NCI-H1930 (cell line): ENCODE data around the gene BCAS4.
"Not testable (repeated sequence)": the region's sequence is repeated elsewhere in the genome, so short reads cannot be mapped to it uniquely, and the experiment has no call there.

Source experiments
- DNase-seq, 2 experiments: peaks; one replicate each; lab custom pipeline; 2025; lab: John Stamatoyannopoulos, UW

Gene BCAS4

GRCh38 chr20:50771419-50772080 lies 23.3 kb upstream of the BCAS4 start:
- not testable (repeated sequence) for DNase-seq

GRCh38 chr20:50772420-50773185 lies 22.3 kb upstream of the BCAS4 start:
- DNase-seq = no peak

- DNase-seq = no peak
These were observed 20.3 kb upstream of the BCAS4 start for GRCh38 chr20:50774515-50774914.

- DNase-seq = peak in 1 of 2 experiments; percentile 10
These were observed 18.6 kb upstream of the BCAS4 start for GRCh38 chr20:50776122-50776817.

GRCh38 chr20:50777373-50777772 lies 17.5 kb upstream of the BCAS4 start:
- DNase-seq = no peak

DNA sequence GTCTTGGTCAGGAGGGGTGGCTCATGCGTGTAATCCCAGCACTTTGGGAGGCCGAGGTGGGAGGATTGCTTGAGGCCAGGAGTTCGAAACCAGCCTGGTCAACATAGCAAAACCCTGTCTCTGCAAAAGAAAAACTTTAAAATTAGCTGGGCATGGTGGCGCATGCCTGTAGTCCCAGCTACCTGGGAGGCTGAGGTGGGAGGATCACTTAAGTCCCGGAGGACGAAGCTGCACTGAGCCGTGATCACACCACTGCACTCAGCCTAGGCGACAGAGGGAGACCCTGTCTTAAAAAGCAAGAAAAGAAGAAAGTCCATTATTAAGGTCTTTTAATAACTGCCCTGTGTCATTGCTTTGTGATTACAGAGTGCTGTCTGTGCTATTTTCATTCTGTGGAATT lies 15.9 kb upstream of the BCAS4 start:
- DNase-seq = not testable (repeated sequence)

DNA sequence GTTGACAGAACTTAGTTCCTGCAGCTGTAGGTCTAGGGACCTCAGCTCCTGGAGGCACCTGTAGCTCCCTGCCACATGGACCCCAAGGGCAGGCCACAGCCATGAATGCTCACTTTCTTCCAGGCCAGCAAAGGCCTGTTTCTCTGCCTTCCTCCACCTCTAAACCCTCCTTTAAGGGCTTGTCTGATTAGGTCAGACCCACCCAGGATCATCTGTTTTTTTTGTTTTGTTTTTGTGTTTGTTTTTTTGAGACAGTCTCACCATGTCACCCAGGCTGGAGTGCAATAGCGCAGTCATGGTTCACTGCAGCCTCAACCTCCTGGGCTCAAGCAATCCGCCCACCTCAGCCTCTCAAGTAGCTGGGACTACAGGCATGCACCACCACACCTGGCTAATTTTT lies 11.5 kb upstream of the BCAS4 start:
- no peak for DNase-seq

- DNase-seq = no peak
These were observed 11.0 kb upstream of the BCAS4 start for GRCh38 chr20:50783903-50784302.

GRCh38 chr20:50784464-50784863 lies 10.4 kb upstream of the BCAS4 start:
- DNase-seq = no peak

DNA sequence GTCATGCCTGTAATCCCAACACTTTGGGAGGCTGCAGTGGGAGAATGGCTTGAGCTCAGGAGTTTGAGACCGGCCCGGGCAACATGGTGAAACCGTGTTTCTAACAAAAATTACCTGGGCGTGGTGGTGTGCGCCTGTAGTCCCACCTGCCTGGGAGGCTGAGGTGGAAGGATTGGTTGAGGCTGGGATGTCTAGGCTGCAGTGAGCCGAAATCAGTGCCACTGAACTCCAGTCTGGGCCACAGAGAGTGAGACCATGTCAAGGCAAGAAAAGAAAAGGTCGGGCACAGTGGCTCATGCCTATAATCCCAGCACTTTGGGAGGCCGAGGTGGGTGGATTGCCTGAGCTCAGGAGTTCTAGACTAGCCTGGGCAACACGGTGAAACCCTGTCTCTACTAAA lies 8.2 kb upstream of the BCAS4 start:
- DNase-seq = no peak

DNA sequence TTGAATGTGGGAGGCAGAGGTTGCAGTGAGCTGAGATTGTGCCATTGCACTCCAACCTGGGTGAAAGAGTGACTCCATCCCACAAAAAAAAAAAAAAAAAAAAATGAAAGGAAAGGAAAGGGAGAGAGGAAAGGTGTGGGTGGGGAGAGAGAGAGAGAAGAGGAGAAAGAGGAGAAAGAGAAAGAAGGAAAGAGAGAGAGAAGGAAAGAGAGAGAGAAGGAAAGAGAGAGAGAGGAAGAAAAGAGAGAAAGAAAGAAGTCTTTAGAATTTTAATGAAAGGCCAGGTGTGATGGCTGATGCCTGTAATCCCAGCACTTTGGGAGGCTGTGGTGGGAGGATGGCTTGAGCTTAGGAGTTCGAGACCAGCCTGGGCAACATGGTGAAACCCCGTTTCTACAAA lies 7.7 kb upstream of the BCAS4 start:
- no peak for DNase-seq

GRCh38 chr20:50788045-50788991 lies 6.5 kb upstream of the BCAS4 start:
- DNase-seq = no peak

DNA sequence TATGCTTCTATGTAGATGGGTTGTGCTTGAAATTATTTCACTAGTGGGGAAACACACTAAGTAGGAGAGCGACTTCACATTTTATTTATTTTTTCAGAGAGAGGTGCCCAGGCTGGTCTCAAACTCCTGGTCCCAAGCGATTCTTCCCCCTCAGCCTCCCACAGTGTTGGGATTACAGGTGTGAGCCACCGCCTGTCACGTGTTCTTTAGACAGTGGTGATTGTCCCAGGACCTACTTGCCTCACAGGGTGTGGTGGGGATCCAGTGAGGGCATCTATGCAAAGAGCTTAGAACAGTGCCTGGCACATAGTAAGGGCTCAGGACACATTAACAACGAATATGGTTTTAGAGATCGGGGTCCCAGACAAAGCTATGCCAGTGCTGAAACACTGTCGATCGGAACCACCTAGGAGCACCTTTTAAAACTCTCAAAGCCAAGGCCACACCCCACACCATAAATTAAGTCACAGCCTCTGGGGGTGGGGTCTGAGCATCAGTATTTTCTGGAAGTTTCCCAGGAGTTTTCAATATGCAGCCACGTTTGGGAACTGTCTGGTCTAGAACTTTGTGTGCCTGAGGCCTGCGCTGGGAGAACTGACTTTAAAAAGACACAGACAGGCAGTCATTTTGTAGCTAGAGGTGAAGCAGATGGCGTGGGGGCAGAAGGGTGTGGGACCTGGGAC lies 4.8 kb upstream of the BCAS4 start:
- no peak for DNase-seq

- DNase-seq = peak in 1 of 2 experiments; percentile 6
These were observed 4.1 kb upstream of the BCAS4 start for GRCh38 chr20:50790651-50791277.

GRCh38 chr20:50792708-50793574 lies 1.9 kb upstream of the BCAS4 start:
- DNase-seq = no peak

DNA sequence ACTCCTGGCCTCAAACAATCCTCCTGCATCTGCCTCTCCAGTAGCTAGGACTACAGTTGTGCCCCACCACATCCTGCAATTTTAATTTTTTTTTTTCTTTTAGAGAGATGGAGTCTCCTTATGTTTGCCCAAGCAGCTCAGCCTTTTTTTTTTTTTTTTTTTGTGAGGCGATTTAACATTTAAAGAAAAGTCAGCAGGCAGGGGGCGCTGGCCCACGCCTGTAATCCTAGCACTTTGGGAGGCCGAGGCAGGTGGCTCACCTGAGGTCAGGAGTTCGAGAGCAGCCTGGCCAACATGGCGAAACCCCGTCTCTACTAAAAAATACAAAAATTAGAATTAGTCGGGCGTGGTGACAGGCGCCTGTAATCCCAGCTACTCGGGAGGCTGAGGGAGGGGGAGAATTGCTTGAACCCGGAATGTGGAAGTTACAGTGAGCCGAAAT lies 1.3 kb upstream of the BCAS4 start:
- DNase-seq = not testable (repeated sequence)

DNA sequence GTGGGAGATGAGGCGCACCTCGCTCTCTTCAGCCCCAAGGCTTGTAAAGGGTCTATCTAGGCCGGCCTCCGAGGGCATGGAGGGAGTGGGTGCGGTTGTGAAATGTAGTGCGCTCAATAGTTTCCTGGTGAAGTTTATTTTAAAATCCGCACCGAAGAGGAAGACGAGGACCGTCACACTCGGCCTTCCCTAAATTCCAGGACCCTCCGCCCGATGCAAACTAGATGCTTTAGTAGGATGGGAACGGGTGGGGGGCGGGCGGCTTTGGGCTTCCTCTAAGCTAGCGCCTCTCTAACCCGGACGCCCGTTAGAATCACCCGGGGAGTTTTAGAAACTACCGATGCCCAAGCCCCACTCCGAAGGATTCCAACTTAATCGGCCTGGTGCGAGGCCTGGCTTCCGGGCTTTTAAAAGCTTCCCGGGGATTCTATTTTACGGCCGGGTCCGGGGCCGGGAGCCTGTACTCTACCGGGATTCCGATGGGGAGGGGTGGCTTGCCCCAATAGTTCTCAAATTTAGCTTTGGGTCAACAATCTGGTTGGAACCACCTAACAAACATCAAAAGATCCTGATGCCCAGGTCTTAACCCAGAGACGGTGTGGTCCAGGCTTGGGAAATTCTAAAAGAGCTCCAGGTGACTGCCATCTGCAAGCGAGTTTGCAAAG lies 548 bp upstream of the BCAS4 start:
- DNase-seq = no peak

GRCh38 chr20:50797142-50797541 lies 2.3 kb downstream of the BCAS4 start:
- no peak for DNase-seq

DNA sequence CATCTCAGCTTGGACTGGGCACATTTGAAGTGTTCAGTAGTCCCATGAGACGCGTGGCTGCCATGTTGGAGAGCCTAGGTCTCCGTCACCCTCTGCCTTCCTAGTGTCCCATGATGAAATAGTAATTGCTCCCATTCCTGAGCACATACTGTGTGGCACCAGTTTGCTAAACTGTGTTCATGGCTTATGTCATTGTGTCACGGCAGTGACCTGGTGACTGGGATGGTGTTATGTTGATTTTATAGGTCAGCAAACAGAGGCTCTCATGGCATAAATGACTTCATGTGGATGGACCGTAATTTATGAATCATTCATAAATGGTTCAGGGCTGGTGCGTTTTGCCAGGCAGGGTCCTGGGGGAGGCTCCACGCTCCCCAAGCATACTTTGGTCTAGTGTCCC lies 3.8 kb downstream of the BCAS4 start:
- no peak for DNase-seq
